Stimulated activated naive CD8-positive, alpha-beta T cell treated with anti-CD3 and anti-CD28 coated beads, Interleukin-15, amount 100 ng/mL, for 72 hours (primary cell): ENCODE measurements around the gene SDCBP2.

Experiments
- ATAC-seq: fragments of 150-1000 bp; cut with Tn5 transposase; 2 replicates; pipeline ENCODE4 v1.10.0; 2021; ENCODE audit warnings: mild to moderate bottlenecking, moderate library complexity
- DNase-seq, 2 donors: peaks; one replicate each; pipeline ENCODE4 v3.0.0; 2021 to 2022
- H3K27ac Mint-ChIP-seq, 2 donors: one replicate each; pipeline ENCODE4 v1.8.0; 2022; ENCODE audit warnings: mild to moderate bottlenecking in 2 of 2, mixed read lengths in 2 of 2, moderate library complexity in 2 of 2
- H3K27me3 Mint-ChIP-seq: one replicate; pipeline ENCODE4 v1.8.0; 2022; ENCODE audit warnings: mixed read lengths
- H3K4me1 Mint-ChIP-seq: one replicate; pipeline ENCODE4 v1.8.0; 2022; ENCODE audit warnings: mild to moderate bottlenecking, mixed read lengths
- H3K4me3 Mint-ChIP-seq, 2 donors: one replicate each; pipeline ENCODE4 v1.8.0; 2022; ENCODE audit warnings: mild to moderate bottlenecking in 2 of 2, mixed read lengths in 2 of 2, moderate library complexity in 1 of 2
- H3K9me3 Mint-ChIP-seq, 2 donors: one replicate each; pipeline ENCODE4 v1.8.0; 2022; ENCODE audit warnings: mixed read lengths in 2 of 2

Gene SDCBP2

GRCh38 chr20:1301031-1301529, 27.9 kb downstream of the SDCBP2 start:
- DNase-seq: peak; percentile 59 to 80
- Mint-ChIP-seq H3K27ac (peak overlapping the region; percentile 93 to 94), H3K27me3 (no peaks in the 10 kb centered on the region), H3K4me1 (peaks cover 37% of the 10 kb centered on the region), H3K4me3 (peak overlapping the region; percentile 70 to 85), H3K9me3 (no peaks in the 10 kb centered on the region)
- peak; percentile 82 for ATAC-seq

GRCh38 chr20:1300083-1300840, 28.7 kb downstream of the SDCBP2 start:
- H3K4me3 Mint-ChIP-seq: peak overlapping the region; percentile 70 to 85
- H3K27me3 Mint-ChIP-seq: no peaks in the 10 kb centered on the region
- DNase-seq: no peak
- peaks cover 37% of the 10 kb centered on the region for H3K4me1 Mint-ChIP-seq
- H3K9me3 Mint-ChIP-seq: no peaks in the 10 kb centered on the region
- no peak for ATAC-seq
- peak overlapping the region; percentile 93 to 94 for H3K27ac Mint-ChIP-seq

- ATAC-seq (no peak), DNase-seq (peak; percentile 35 to 42)
- no peaks in the 10 kb centered on the region for H3K9me3 Mint-ChIP-seq
- no peaks in the 10 kb centered on the region for H3K27me3 Mint-ChIP-seq
- H3K4me3 Mint-ChIP-seq: peak overlapping the region in 1 of 2 donors; percentile 44
- peaks cover 37% of the 10 kb centered on the region for H3K4me1 Mint-ChIP-seq
- H3K27ac Mint-ChIP-seq: peak overlapping the region in 1 of 2 donors; percentile 72
These were observed 29.4 kb downstream of the SDCBP2 start for GRCh38 chr20:1299522-1299921.

- Mint-ChIP-seq H3K9me3 (no peaks in the 10 kb centered on the region), H3K27me3 (no peaks in the 10 kb centered on the region), H3K27ac (no peak overlapping the region), H3K4me1 (peaks cover 37% of the 10 kb centered on the region), H3K4me3 (no peak overlapping the region)
- no peak for DNase-seq
- ATAC-seq: no peak
These were observed 29.9 kb downstream of the SDCBP2 start for GRCh38 chr20:1298888-1299511.

- peaks cover 43% of the 10 kb centered on the region for H3K4me1 Mint-ChIP-seq
- no peak for DNase-seq
- H3K27ac Mint-ChIP-seq: no peak overlapping the region
- no peak for ATAC-seq
- no peak overlapping the region for H3K4me3 Mint-ChIP-seq
- no peaks in the 10 kb centered on the region for H3K9me3 Mint-ChIP-seq
- H3K27me3 Mint-ChIP-seq: no peaks in the 10 kb centered on the region
These were observed 30.8 kb downstream of the SDCBP2 start for GRCh38 chr20:1298166-1298565.

GRCh38 chr20:1297486-1297885, 31.5 kb downstream of the SDCBP2 start:
- peaks cover 50% of the 10 kb centered on the region for H3K4me1 Mint-ChIP-seq
- H3K27ac Mint-ChIP-seq: no peak overlapping the region
- no peak for DNase-seq
- no peak overlapping the region for H3K4me3 Mint-ChIP-seq
- no peaks in the 10 kb centered on the region for H3K27me3 Mint-ChIP-seq
- no peak for ATAC-seq
- no peaks in the 10 kb centered on the region for H3K9me3 Mint-ChIP-seq

- DNase-seq (no peak), ATAC-seq (no peak)
- Mint-ChIP-seq H3K27ac (no peak overlapping the region), H3K4me1 (peaks cover 56% of the 10 kb centered on the region), H3K27me3 (no peaks in the 10 kb centered on the region), H3K9me3 (no peaks in the 10 kb centered on the region), H3K4me3 (no peak overlapping the region)
These were observed 32.0 kb downstream of the SDCBP2 start for GRCh38 chr20:1296922-1297321.

- H3K9me3 Mint-ChIP-seq: no peaks in the 10 kb centered on the region
- no peak for ATAC-seq
- no peaks in the 10 kb centered on the region for H3K27me3 Mint-ChIP-seq
- H3K27ac Mint-ChIP-seq: peak overlapping the region in 1 of 2 donors; percentile 14
- DNase-seq: no peak
- H3K4me3 Mint-ChIP-seq: no peak overlapping the region
- H3K4me1 Mint-ChIP-seq: peaks cover 59% of the 10 kb centered on the region
These were observed 32.8 kb downstream of the SDCBP2 start for GRCh38 chr20:1296117-1296610.

- no peak overlapping the region for H3K4me3 Mint-ChIP-seq
- H3K4me1 Mint-ChIP-seq: peaks cover 56% of the 10 kb centered on the region
- DNase-seq (no peak), ATAC-seq (no peak)
- H3K27ac Mint-ChIP-seq: peak overlapping the region in 1 of 2 donors; percentile 36
- H3K9me3 Mint-ChIP-seq: no peaks in the 10 kb centered on the region
- H3K27me3 Mint-ChIP-seq: no peaks in the 10 kb centered on the region
These were observed 33.5 kb downstream of the SDCBP2 start for GRCh38 chr20:1295276-1295930.

- Mint-ChIP-seq H3K27me3 (no peaks in the 10 kb centered on the region), H3K27ac (no peak overlapping the region), H3K9me3 (no peaks in the 10 kb centered on the region), H3K4me3 (no peak overlapping the region), H3K4me1 (peaks cover 47% of the 10 kb centered on the region)
- no peak for DNase-seq
- ATAC-seq: no peak
These were observed 34.4 kb downstream of the SDCBP2 start for GRCh38 chr20:1294497-1294896.

GRCh38 chr20:1293641-1294379, 35.1 kb downstream of the SDCBP2 start:
- Mint-ChIP-seq H3K9me3 (no peaks in the 10 kb centered on the region), H3K4me3 (no peak overlapping the region), H3K27ac (no peak overlapping the region), H3K4me1 (peaks cover 40% of the 10 kb centered on the region), H3K27me3 (no peaks in the 10 kb centered on the region)
- ATAC-seq (no peak), DNase-seq (no peak)

- ATAC-seq (no peak), DNase-seq (no peak)
- Mint-ChIP-seq H3K27ac (no peak overlapping the region), H3K4me1 (peaks cover 47% of the 10 kb centered on the region), H3K9me3 (no peaks in the 10 kb centered on the region), H3K27me3 (no peaks in the 10 kb centered on the region), H3K4me3 (no peak overlapping the region)
These were observed 36.3 kb downstream of the SDCBP2 start for GRCh38 chr20:1292620-1293019.

- H3K4me1 Mint-ChIP-seq: peaks cover 51% of the 10 kb centered on the region
- H3K4me3 Mint-ChIP-seq: no peak overlapping the region
- no peaks in the 10 kb centered on the region for H3K9me3 Mint-ChIP-seq
- DNase-seq (no peak), ATAC-seq (no peak)
- peak overlapping the region in 1 of 2 donors; percentile 43 for H3K27ac Mint-ChIP-seq
- H3K27me3 Mint-ChIP-seq: no peaks in the 10 kb centered on the region
These were observed 37.7 kb downstream of the SDCBP2 start for GRCh38 chr20:1291191-1291741.

GRCh38 chr20:1287787-1288569, 41.0 kb downstream of the SDCBP2 start:
- DNase-seq (no peak), ATAC-seq (no peak)
- Mint-ChIP-seq H3K27me3 (no peaks in the 10 kb centered on the region), H3K9me3 (no peaks in the 10 kb centered on the region), H3K4me3 (no peak overlapping the region), H3K4me1 (peaks cover 73% of the 10 kb centered on the region), H3K27ac (peak overlapping the region; percentile 73 to 89)
